GM19043 (cell line): Measurements from ENCODE around the gene TP53I11.

Experiments used
- ATAC-seq: cut with Tn5 transposase; IDR thresholded peaks from one replicate; pipeline ENCODE4 v1.9.1; 2021; ENCODE audit warnings: low read depth; ENCODE audit not compliant: unreplicated experiment

Gene TP53I11

GRCh38 chr11:44893846-44894617, 56.7 kb downstream of the TP53I11 start:
- ATAC-seq: no peak

GRCh38 chr11:44893308-44893822, 57.3 kb downstream of the TP53I11 start:
- no peak for ATAC-seq

- no peak for ATAC-seq
Measured at GRCh38 chr11:44892843-44893242, 57.8 kb downstream of the TP53I11 start.

- no peak for ATAC-seq
Measured at GRCh38 chr11:44889266-44889665, 61.4 kb downstream of the TP53I11 start.

- no peak for ATAC-seq
Measured at GRCh38 chr11:44887636-44888035, 63.0 kb downstream of the TP53I11 start.

GRCh38 chr11:44886790-44887140, 63.9 kb downstream of the TP53I11 start:
- ATAC-seq: no peak

GRCh38 chr11:44885919-44886789, 64.5 kb downstream of the TP53I11 start:
- ATAC-seq: no peak

GRCh38 chr11:44885065-44885810, 65.4 kb downstream of the TP53I11 start:
- ATAC-seq: no peak

GRCh38 chr11:44884056-44884455, 66.6 kb downstream of the TP53I11 start:
- no peak for ATAC-seq

GRCh38 chr11:44883277-44883676, 67.4 kb downstream of the TP53I11 start:
- no peak for ATAC-seq
